Measurements from ENCODE around the gene RNF144B.
A peak's percentile ranks its signal among the peaks of the same experiment; 100 is the strongest.

RNF144B gene

DNA sequence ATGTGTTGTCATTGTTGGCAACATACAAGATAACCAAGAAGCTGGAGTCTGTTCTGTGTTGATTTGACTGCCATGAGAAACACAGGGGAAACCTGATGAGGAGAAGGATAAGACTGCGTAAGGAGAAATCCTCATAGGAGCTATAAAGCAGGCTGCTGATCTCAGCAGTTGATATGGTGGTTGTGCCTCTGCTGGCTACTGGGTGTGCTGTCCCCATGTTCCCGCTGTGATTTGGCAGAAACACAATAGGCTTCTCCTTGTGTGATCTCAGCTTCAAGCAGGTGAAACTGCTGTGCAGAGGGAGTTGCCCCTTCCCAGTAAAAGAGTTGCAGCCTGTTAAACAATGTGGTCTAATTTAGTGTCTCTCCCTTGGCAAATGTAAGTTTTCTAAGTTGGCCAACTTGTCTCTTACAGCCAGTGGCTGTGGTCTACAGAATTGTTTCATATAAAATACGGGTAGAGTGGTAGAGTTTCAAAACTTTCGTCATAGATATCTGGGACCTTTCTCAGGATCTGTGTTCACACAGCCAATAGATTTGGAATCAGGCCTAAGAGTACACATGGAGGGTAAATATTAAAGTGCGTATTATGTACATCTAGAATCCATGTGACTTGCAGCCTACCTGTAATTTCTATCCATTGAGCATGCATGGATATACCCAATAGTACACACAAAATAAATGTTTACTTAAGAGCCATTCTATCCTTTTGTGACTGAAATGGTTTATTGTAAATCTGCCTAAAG is 78.4 kb downstream of the RNF144B start:
- Histone ChIP-seq H3K4me1 (ENCODE audit: control insufficient read depth in 1 of 2, insufficient read depth in 1 of 2, low read depth in 1 of 2, low read length in 1 of 2) (no peaks in the 10 kb centered on the region), H3K36me3 (peaks cover 87% of the 10 kb centered on the region)
- TF ChIP-seq, protein P1, sequence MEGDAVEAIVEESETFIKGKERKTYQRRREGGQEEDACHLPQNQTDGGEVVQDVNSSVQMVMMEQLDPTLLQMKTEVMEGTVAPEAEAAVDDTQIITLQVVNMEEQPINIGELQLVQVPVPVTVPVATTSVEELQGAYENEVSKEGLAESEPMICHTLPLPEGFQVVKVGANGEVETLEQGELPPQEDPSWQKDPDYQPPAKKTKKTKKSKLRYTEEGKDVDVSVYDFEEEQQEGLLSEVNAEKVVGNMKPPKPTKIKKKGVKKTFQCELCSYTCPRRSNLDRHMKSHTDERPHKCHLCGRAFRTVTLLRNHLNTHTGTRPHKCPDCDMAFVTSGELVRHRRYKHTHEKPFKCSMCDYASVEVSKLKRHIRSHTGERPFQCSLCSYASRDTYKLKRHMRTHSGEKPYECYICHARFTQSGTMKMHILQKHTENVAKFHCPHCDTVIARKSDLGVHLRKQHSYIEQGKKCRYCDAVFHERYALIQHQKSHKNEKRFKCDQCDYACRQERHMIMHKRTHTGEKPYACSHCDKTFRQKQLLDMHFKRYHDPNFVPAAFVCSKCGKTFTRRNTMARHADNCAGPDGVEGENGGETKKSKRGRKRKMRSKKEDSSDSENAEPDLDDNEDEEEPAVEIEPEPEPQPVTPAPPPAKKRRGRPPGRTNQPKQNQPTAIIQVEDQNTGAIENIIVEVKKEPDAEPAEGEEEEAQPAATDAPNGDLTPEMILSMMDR (IDR thresholded peaks at IDR 0.05): no peak

DNA sequence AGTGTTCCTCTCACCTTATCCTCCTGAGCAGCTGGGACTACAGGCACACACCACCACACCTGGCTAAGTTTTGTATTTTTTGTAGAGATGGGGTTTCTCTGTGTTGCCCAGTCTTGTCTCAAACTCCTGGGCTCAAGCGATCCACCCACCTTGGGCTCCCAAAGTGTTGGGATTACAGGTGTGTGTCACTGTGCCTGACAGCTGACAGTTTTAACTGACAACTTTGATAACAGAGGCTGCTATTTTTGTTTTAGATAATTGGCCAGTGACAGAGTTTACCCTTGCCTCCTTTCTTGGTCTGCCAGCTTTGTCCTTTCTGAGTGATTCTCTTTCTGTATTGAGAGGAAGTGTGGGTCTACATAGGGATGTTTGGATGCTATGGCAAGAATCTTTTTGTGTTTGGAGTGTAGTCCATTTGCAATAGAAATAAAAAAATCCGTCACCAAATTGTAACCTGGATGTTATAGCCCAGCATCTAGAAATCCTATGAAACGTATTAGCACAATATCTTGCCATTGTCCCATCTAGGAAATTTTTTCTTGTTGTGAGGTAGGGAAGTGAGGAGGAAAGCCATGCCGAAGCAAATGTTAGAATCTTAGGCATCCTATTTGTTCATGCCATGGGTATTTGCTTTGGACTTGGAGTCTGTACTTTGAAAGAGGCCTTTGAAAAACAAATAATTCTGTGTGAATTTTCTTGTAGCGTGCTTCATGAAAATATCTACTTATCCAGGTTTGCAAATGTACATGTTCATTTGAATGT is 80.8 kb downstream of the RNF144B start:
- TF ChIP-seq, protein P1 (IDR thresholded peaks at IDR 0.05): no peak
- no peaks in the 10 kb centered on the region for H3K27me3 ChIP-seq
- H3K4me3 ChIP-seq (ENCODE audit: low read depth in 1 of 2, low read length in 1 of 2): no peak overlapping the region
- peaks cover 68% of the 10 kb centered on the region for H3K36me3 ChIP-seq
- no peak overlapping the region for H3K27ac ChIP-seq
- no peaks in the 10 kb centered on the region for H3K4me1 ChIP-seq (ENCODE audit: control insufficient read depth in 1 of 2, insufficient read depth in 1 of 2, low read depth in 1 of 2, low read length in 1 of 2)
- H3K9me3 ChIP-seq: no peaks in the 10 kb centered on the region

More for the DNA sequence above, 78.4 kb downstream of the RNF144B start:
- H3K9me3 ChIP-seq: no peaks in the 10 kb centered on the region
- peak overlapping the region; percentile 9 for H3K27ac ChIP-seq
- H3K27me3 ChIP-seq: no peaks in the 10 kb centered on the region
- no peak overlapping the region for H3K4me3 ChIP-seq (ENCODE audit: low read depth in 1 of 2, low read length in 1 of 2)

DNA sequence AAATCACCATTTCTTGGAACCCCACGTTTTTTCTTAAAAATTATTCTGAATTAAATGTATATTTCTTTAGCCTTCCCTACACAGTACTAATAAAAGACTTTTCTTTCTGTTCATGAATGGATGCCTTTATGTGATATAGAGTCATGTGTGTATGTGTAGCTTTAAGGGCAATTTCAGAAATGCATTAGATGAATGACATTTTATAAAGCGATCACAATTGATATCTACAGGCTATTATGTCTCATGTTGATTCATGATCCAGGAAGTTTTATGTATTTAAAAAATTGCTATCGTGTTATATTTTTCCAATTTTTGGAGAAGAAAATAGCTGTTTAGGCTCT is 81.3 kb downstream of the RNF144B start:
- Histone ChIP-seq H3K27ac (no peak overlapping the region), H3K27me3 (no peaks in the 10 kb centered on the region), H3K36me3 (peaks cover 63% of the 10 kb centered on the region), H3K9me3 (no peaks in the 10 kb centered on the region), H3K4me1 (ENCODE audit: control insufficient read depth in 1 of 2, insufficient read depth in 1 of 2, low read depth in 1 of 2, low read length in 1 of 2) (peaks cover 3% of the 10 kb centered on the region in 2 experiments), H3K4me3 (ENCODE audit: low read depth in 1 of 2, low read length in 1 of 2) (no peak overlapping the region)
- TF ChIP-seq, protein P1 (IDR thresholded peaks at IDR 0.05): no peak

DNA sequence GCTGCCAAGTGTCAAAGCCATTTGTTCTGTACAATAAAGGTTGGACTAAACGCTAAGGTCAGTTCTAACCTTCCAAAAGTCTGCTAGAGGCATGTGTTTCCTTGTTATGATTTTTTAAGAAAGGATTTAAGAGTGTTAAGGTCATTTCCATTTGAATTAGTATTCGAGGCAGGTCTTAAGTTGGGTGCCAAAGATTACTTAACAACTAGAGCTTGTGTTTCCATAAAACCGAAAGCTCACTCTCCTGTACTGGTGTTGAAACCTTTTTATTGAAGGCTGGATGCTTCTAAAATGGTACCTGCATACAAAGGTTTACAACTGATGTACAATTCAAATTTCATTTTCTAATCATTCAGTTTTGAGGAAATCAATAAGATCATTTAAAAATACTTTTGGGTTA is 82.4 kb downstream of the RNF144B start:
- Histone ChIP-seq H3K4me1 (ENCODE audit: control insufficient read depth in 1 of 2, insufficient read depth in 1 of 2, low read depth in 1 of 2, low read length in 1 of 2) (peaks cover 8 to 9% of the 10 kb centered on the region in 2 experiments), H3K4me3 (ENCODE audit: low read depth in 1 of 2, low read length in 1 of 2) (no peak overlapping the region), H3K9me3 (no peaks in the 10 kb centered on the region), H3K27me3 (no peaks in the 10 kb centered on the region), H3K36me3 (peaks cover 52% of the 10 kb centered on the region), H3K27ac (no peak overlapping the region)
- TF ChIP-seq, protein P1 (IDR thresholded peaks at IDR 0.05): no peak

DNA sequence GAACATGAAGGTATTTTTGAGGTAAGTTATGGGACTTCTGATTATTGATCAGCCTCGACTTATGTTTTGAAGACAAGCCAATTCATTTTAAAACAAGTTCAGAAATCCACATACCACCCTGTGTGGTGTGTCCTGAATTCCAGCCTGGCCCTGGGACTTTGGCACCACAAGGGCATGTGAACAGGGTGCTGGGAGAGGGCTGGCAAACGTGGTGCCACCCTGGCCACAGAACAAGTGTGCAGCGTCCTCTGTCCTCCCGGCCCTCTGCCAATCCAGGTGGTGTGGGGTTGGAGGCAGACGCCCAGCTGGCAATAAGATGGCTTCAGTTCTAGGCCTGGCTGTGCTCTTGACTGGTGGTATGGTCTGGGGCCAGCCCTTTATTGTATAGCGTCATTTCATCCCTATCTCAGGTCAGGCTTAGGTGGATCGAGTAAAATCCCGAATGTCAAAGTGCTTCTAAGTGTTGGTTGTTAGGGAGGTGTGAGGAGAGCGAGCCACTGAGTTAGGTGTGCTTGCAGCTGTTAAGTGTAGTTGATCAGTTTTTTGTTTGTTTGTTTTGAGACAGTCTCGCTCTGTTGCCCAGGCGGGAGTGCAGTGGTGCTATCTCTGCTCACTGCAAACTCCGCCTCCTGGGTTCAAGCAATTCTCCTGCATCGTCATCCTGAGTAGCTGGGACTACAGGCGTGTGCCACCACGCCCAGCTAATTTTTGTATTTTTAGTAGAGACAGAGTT is 84.2 kb downstream of the RNF144B start:
- Histone ChIP-seq H3K27ac (no peak overlapping the region), H3K9me3 (no peaks in the 10 kb centered on the region), H3K4me3 (ENCODE audit: low read depth in 1 of 2, low read length in 1 of 2) (no peak overlapping the region), H3K27me3 (no peaks in the 10 kb centered on the region), H3K36me3 (peaks cover 34% of the 10 kb centered on the region), H3K4me1 (ENCODE audit: control insufficient read depth in 1 of 2, insufficient read depth in 1 of 2, low read depth in 1 of 2, low read length in 1 of 2) (peaks cover 8 to 9% of the 10 kb centered on the region in 2 experiments)
- TF ChIP-seq, protein P1 (IDR thresholded peaks at IDR 0.05): no peak

All from neutrophil (primary cell).